DMS79 (cell line): ENCODE results near the gene ASPN.
"Not testable (repeated sequence)": the region's sequence is repeated elsewhere in the genome, so short reads cannot be mapped to it uniquely, and the experiment has no call there.

ENCODE experiments used
- DNase-seq: peaks from one replicate; lab custom pipeline; 2025; lab: John Stamatoyannopoulos, UW

The ASPN gene

GRCh38 chr9:92411157-92411556 lies 71.1 kb downstream of the ASPN start:
- not testable (repeated sequence) for DNase-seq

GRCh38 chr9:92408747-92409478 lies 73.4 kb downstream of the ASPN start:
- no peak for DNase-seq

- DNase-seq, result no peak
Measured at GRCh38 chr9:92407818-92408217, 74.5 kb downstream of the ASPN start.

- no peak for DNase-seq
Measured at GRCh38 chr9:92406477-92406876, 75.8 kb downstream of the ASPN start.
